Tibial nerve (tissue), 4 donors: ENCODE data around the gene ITPKB. TPM values are rescaled to one million over a fixed set of nuclear protein-coding genes. Genes with fewer than 3 reads are reported as not detected.

Experiments
- DNase-seq, 2 donors: peaks; one replicate each; pipeline ENCODE4 v3.0.0-alpha.2; 2019; ENCODE audit warnings: low spot score in 2 of 2
- H3K27ac ChIP-seq, 4 donors: fragments of 200-600 bp; sonication (generic) in 3 of 4; one replicate each; pipeline ENCODE4 v1.5.1; 2017 to 2019; ENCODE audit warnings: mild to moderate bottlenecking in 1 of 4
- H3K27me3 ChIP-seq, 2 donors: fragments of 200-600 bp; sonication (generic) in 1 of 2; one replicate each; pipeline versions ENCODE4 v1.5.1 to v1.6.0; 2017 to 2019
- H3K36me3 ChIP-seq, 3 donors: fragments of 200-600 bp; sonication (generic); one replicate each; pipeline ENCODE4 v1.5.1; 2018 to 2019
- H3K4me1 ChIP-seq, 4 donors: fragments of 200-600 bp; sonication (generic) in 3 of 4; one replicate each; pipeline ENCODE4 v1.5.1; 2017 to 2019
- H3K4me3 ChIP-seq, 4 donors: fragments of 200-600 bp; sonication (generic) in 3 of 4; one replicate each; pipeline ENCODE4 v1.5.1; 2017 to 2019; ENCODE audit warnings: mild to moderate bottlenecking in 1 of 4, moderate library complexity in 1 of 4
- H3K9me3 ChIP-seq, 4 donors: fragments of 200-600 bp; sonication (generic) in 3 of 4; one replicate each; pipeline ENCODE4 v1.5.1; 2017 to 2019
- CTCF ChIP-seq, 5 experiments: fragments of 200-600 bp in 3 of 5; fragments of 450-650 bp in 2 of 5; sonication (generic) in 3 of 5; IDR thresholded peaks; one replicate each; pipeline ENCODE4 v1.5.1; 2016 to 2019; ENCODE audit warnings: antibody characterized with exemption in 5 of 5, mild to moderate bottlenecking in 3 of 5, moderate library complexity in 2 of 5
- EP300 ChIP-seq, 2 donors: sonication (generic); formaldehyde crosslinking; IDR thresholded peaks; one replicate each; pipeline ENCODE4 v1.6.1; 2017; ENCODE audit warnings: antibody characterized with exemption in 2 of 2, mild to moderate bottlenecking in 1 of 2
- POLR2A ChIP-seq, 2 donors: fragments of 450-650 bp; IDR thresholded peaks; one replicate each; pipeline ENCODE4 v1.6.1; 2017; ENCODE audit warnings: antibody characterized with exemption in 2 of 2, mild to moderate bottlenecking in 2 of 2, moderate library complexity in 2 of 2
- WGBS, 2 donors: methylation state at CpG; one replicate each; pipeline ENCODE4 v1.1.5; 2018; 5-methylcytosine and 5-hydroxymethylcytosine counted together
- total RNA-seq, 4 donors: library from RNA; depleted of rRNA; stranded (reverse); fragments of >200 nt; gene quantifications; one replicate each; pipeline ENCODE4 v1.1.0, GENCODE V29; 2016

Gene ITPKB
- total RNA-seq, 4 donors from 2014 or later = 49.2 to 82.0 (median 52.7) TPM

GRCh38 chr1:226589008-226589733 lies 149.9 kb downstream of the ITPKB start:
- DNase-seq = no peak
- Histone ChIP-seq H3K9me3 (no peaks in the 10 kb centered on the region), H3K27ac (peak overlapping the region in 2 of 4 donors; percentile 20 to 28), H3K36me3 (no peaks in the 10 kb centered on the region), H3K4me1 (peaks cover 0 to 6% (median 0%) of the 10 kb centered on the region in 4 donors), H3K4me3 (no peak overlapping the region), H3K27me3 (no peaks in the 10 kb centered on the region)
- 52 to 59% methylated on average over 11 of the region's 11 CpGs for WGBS, 2 donors
- no peak for TF ChIP-seq POLR2A (IDR thresholded peaks at IDR 0.05)
- no peak for TF ChIP-seq EP300 (IDR thresholded peaks at IDR 0.05)
- TF ChIP-seq CTCF (IDR thresholded peaks at IDR 0.05) = no peak

GRCh38 chr1:226588484-226588883 lies 150.6 kb downstream of the ITPKB start:
- Histone ChIP-seq H3K9me3 (no peaks in the 10 kb centered on the region), H3K4me1 (peaks cover 0 to 6% (median 0%) of the 10 kb centered on the region in 4 donors), H3K27ac (peak overlapping the region in 1 of 4 donors; percentile 28), H3K36me3 (no peaks in the 10 kb centered on the region), H3K27me3 (no peaks in the 10 kb centered on the region), H3K4me3 (no peak overlapping the region)
- TF ChIP-seq POLR2A (IDR thresholded peaks at IDR 0.05) (no peak), EP300 (IDR thresholded peaks at IDR 0.05) (no peak), CTCF (IDR thresholded peaks at IDR 0.05) (no peak)
- 71 to 82% methylated on average over 2 of the region's 2 CpGs for WGBS, 2 donors
- DNase-seq = no peak

- Histone ChIP-seq H3K9me3 (no peaks in the 10 kb centered on the region), H3K4me3 (no peak overlapping the region), H3K27ac (no peak overlapping the region), H3K27me3 (no peaks in the 10 kb centered on the region), H3K4me1 (peaks cover 0 to 6% (median 0%) of the 10 kb centered on the region in 4 donors), H3K36me3 (no peaks in the 10 kb centered on the region)
- 79 to 87% methylated on average over 16 of the region's 16 CpGs for WGBS, 2 donors
- DNase-seq = no peak
- TF ChIP-seq CTCF (IDR thresholded peaks at IDR 0.05) = no peak
- no peak for TF ChIP-seq EP300 (IDR thresholded peaks at IDR 0.05)
- TF ChIP-seq POLR2A (IDR thresholded peaks at IDR 0.05) = no peak
Measured at GRCh38 chr1:226586650-226587422, 152.2 kb downstream of the ITPKB start.

- Histone ChIP-seq H3K4me3 (no peak overlapping the region), H3K27ac (no peak overlapping the region), H3K9me3 (no peaks in the 10 kb centered on the region), H3K27me3 (no peaks in the 10 kb centered on the region), H3K36me3 (no peaks in the 10 kb centered on the region), H3K4me1 (peaks cover 0 to 6% (median 0%) of the 10 kb centered on the region in 4 donors)
- DNase-seq = no peak
- 95 to 100% methylated on average over 3 to 7 of the region's 7 CpGs for WGBS, 2 donors
- TF ChIP-seq EP300 (IDR thresholded peaks at IDR 0.05) (no peak), CTCF (IDR thresholded peaks at IDR 0.05) (no peak), POLR2A (IDR thresholded peaks at IDR 0.05) (no peak)
Measured at GRCh38 chr1:226586116-226586515, 153.0 kb downstream of the ITPKB start.

GRCh38 chr1:226584164-226584563 lies 154.9 kb downstream of the ITPKB start:
- WGBS, 2 donors = 73 to 78% methylated on average over 3 of the region's 3 CpGs
- H3K27ac ChIP-seq = no peak overlapping the region
- TF ChIP-seq CTCF (IDR thresholded peaks at IDR 0.05) (no peak), POLR2A (IDR thresholded peaks at IDR 0.05) (no peak), EP300 (IDR thresholded peaks at IDR 0.05) (no peak)

More at GRCh38 chr1:226584164-226584563, 154.9 kb downstream of the ITPKB start:
- Histone ChIP-seq H3K4me3 (no peak overlapping the region), H3K27me3 (no peaks in the 10 kb centered on the region), H3K36me3 (no peaks in the 10 kb centered on the region), H3K9me3 (no peaks in the 10 kb centered on the region), H3K4me1 (peaks cover 0 to 3% (median 0%) of the 10 kb centered on the region in 4 donors)
- DNase-seq = no peak
